ENCODE results near the gene TMC7. TPM values are rescaled to one million over a fixed set of nuclear protein-coding genes. Genes with fewer than 3 reads are reported as not detected.

Gene TMC7
- total and polyA plus RNA-seq, 9 of the 15 experiments (the other 6 are each of a cell fraction or from before 2014, with no cell fraction given) = 0.08 to 2.0 (median 1.5) TPM

DNA sequence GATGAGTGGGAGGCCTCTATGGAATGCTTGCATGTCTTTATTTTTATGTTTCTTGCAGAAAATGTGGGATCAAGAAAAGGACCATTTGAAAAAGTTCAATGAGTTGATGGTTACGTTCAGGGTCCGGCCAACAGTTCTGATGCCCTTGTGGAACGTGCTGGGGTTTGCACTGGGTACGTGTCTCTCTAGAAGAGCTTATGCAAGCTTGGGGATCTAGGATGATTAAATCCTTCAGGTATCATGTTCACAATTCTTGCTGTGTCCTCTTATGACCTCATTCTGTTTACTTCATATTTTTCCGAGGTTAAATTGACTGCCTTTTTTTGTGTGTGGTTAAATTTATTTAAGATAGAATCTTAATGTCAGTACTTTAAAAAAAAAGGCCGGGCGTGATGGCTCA, 90.1 kb downstream of the TMC7 start (continued):
- TF ChIP-seq SLC30A9 (CRISPR knock-in tag; IDR thresholded peaks at IDR 0.05) (no peak), MAZ (CRISPR knock-in tag; conservative IDR thresholded peaks at IDR 0.05 in 1 of 2, IDR thresholded peaks at IDR 0.05 in 1 of 2) (no peak), ZNF324 (CRISPR knock-in tag; IDR thresholded peaks at IDR 0.05) (no peak)
- TF ChIP-seq, protein P1, sequence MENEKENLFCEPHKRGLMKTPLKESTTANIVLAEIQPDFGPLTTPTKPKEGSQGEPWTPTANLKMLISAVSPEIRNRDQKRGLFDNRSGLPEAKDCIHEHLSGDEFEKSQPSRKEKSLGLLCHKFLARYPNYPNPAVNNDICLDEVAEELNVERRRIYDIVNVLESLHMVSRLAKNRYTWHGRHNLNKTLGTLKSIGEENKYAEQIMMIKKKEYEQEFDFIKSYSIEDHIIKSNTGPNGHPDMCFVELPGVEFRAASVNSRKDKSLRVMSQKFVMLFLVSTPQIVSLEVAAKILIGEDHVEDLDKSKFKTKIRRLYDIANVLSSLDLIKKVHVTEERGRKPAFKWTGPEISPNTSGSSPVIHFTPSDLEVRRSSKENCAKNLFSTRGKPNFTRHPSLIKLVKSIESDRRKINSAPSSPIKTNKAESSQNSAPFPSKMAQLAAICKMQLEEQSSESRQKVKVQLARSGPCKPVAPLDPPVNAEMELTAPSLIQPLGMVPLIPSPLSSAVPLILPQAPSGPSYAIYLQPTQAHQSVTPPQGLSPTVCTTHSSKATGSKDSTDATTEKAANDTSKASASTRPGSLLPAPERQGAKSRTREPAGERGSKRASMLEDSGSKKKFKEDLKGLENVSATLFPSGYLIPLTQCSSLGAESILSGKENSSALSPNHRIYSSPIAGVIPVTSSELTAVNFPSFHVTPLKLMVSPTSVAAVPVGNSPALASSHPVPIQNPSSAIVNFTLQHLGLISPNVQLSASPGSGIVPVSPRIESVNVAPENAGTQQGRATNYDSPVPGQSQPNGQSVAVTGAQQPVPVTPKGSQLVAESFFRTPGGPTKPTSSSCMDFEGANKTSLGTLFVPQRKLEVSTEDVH (IDR thresholded peaks at IDR 0.05; ENCODE audit: low read depth, partially characterized antibody) = no peak

DNA sequence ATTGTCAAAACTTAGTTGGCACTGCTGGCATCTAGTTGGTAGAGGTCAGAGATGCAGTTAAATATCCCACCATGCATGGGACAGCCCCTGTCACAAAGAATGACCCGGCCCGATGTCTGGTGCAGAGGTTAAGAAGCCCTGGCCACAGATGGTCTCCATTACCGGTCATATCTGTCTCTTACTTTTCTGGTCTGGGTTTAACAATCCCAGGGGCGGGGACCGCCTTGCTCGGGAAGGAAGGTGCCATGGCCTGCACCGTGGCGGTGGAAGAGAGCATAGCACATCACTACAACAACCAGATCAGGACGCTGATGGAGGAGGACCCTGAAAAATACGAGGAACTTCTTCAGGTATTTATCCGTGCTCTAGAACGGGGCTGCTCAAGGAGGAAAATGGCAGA, 91.8 kb downstream of the TMC7 start:
- FAIRE-seq (no peak), DNase-seq (ENCODE audit: extremely low read depth in 1 of 4, low spot score in 3 of 4) (no peak), ATAC-seq (no peak)
- Histone ChIP-seq H3K79me2 (ENCODE audit: control insufficient read depth, insufficient read depth, low read length) (no peaks in the 10 kb centered on the region), H3K27ac (ENCODE audit: extremely low read depth, low read depth, low read length) (no peak overlapping the region), H3K27me3 (ENCODE audit: control insufficient read depth in 2 of 2, insufficient read depth in 2 of 2, low read length in 2 of 2) (no peaks in the 10 kb centered on the region), H3K4me2 (ENCODE audit: insufficient read depth, low read length) (no peak overlapping the region), H3K4me3 (no peak overlapping the region), H3K9ac (ENCODE audit: insufficient read depth in 1 of 2, low read depth in 2 of 2, low read length in 2 of 2) (no peak overlapping the region), H3K9me1 (ENCODE audit: control insufficient read depth, insufficient read depth, low read length) (no peaks in the 10 kb centered on the region), H3K36me3 (ENCODE audit: control insufficient read depth, insufficient read depth, low read length) (peaks cover 39% of the 10 kb centered on the region; the same call in 2 of the 3 replicates), H4K20me1 (replicated peaks; ENCODE audit: control insufficient read depth, insufficient read depth, low read length) (no peaks in the 10 kb centered on the region), H3K4me1 (replicated peaks in 1 of 2; ENCODE audit: control insufficient read depth in 2 of 2, insufficient read depth in 2 of 2, low read length in 2 of 2) (no peaks in the 10 kb centered on the region; a peak in 1 of 5 replicates), H3K9me3 (replicated peaks; ENCODE audit: control insufficient read depth, insufficient read depth, low read depth, low read length) (no peaks in the 10 kb centered on the region), H2AFZ (ENCODE audit: low read depth, low read length) (no peak overlapping the region)
- BruUV-seq (replicated peaks) = no TSS peak
- 92% methylated on average over 12 of the region's 12 CpGs for WGBS (ENCODE audit: insufficient coverage, low coverage, missing lambda C conversion rate)
- CTCF ChIA-PET (ENCODE audit: low intra/inter-chr PET ratio) = no interaction called here
- TF ChIP-seq NR2F6 (CRISPR knock-in tag; IDR thresholded peaks at IDR 0.05) = no peak
- no peak for TF ChIP-seq EWSR1 (IDR thresholded peaks at IDR 0.05; ENCODE audit: borderline replicate concordance, low read depth, partially characterized antibody)
- TF ChIP-seq RBM17 (IDR thresholded peaks at IDR 0.05; ENCODE audit: borderline replicate concordance, low read depth, low read length) = no peak
- TF ChIP-seq ZNF785 (CRISPR knock-in tag; IDR thresholded peaks at IDR 0.05) = no peak
- TF ChIP-seq SRSF7 (optimal IDR thresholded peaks at IDR 0.05; ENCODE audit: low read depth, low read length) = no peak
- no peak for TF ChIP-seq STAG1 (CRISPR knock-in tag; IDR thresholded peaks at IDR 0.05; ENCODE audit: borderline replicate concordance)
- TF ChIP-seq, protein P2, sequence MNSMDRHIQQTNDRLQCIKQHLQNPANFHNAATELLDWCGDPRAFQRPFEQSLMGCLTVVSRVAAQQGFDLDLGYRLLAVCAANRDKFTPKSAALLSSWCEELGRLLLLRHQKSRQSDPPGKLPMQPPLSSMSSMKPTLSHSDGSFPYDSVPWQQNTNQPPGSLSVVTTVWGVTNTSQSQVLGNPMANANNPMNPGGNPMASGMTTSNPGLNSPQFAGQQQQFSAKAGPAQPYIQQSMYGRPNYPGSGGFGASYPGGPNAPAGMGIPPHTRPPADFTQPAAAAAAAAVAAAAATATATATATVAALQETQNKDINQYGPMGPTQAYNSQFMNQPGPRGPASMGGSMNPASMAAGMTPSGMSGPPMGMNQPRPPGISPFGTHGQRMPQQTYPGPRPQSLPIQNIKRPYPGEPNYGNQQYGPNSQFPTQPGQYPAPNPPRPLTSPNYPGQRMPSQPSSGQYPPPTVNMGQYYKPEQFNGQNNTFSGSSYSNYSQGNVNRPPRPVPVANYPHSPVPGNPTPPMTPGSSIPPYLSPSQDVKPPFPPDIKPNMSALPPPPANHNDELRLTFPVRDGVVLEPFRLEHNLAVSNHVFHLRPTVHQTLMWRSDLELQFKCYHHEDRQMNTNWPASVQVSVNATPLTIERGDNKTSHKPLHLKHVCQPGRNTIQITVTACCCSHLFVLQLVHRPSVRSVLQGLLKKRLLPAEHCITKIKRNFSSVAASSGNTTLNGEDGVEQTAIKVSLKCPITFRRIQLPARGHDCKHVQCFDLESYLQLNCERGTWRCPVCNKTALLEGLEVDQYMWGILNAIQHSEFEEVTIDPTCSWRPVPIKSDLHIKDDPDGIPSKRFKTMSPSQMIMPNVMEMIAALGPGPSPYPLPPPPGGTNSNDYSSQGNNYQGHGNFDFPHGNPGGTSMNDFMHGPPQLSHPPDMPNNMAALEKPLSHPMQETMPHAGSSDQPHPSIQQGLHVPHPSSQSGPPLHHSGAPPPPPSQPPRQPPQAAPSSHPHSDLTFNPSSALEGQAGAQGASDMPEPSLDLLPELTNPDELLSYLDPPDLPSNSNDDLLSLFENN (IDR thresholded peaks at IDR 0.05; ENCODE audit: low read depth in 2 of 2, low read length in 2 of 2) = no peak
- TF ChIP-seq ZNF263 (CRISPR knock-in tag; IDR thresholded peaks at IDR 0.05; ENCODE audit: borderline replicate concordance) = no peak
- TF ChIP-seq CBFA2T3 (IDR thresholded peaks at IDR 0.05) = no peak
- TF ChIP-seq, protein P3, sequence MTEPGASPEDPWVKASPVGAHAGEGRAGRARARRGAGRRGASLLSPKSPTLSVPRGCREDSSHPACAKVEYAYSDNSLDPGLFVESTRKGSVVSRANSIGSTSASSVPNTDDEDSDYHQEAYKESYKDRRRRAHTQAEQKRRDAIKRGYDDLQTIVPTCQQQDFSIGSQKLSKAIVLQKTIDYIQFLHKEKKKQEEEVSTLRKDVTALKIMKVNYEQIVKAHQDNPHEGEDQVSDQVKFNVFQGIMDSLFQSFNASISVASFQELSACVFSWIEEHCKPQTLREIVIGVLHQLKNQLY (CRISPR knock-in tag; conservative IDR thresholded peaks at IDR 0.05) = no peak
- no peak for TF ChIP-seq ZNF134 (CRISPR knock-in tag; conservative IDR thresholded peaks at IDR 0.05)
- in situ Hi-C loops (cut with MboI) (no loop called here), intact Hi-C loops (cut with micrococcal nuclease) (no loop called here)
- POLR2A ChIA-PET = no interaction called here

Measured in K562 (cell line).